GM21447 (cell line): Measurements from ENCODE around the gene IQCK.
"Not testable (repeated sequence)": the region's sequence is repeated elsewhere in the genome, so short reads cannot be mapped to it uniquely, and the experiment has no call there.

Experiments
- ATAC-seq: cut with Tn5 transposase; IDR thresholded peaks from one replicate; pipeline ENCODE4 v1.9.1; 2021; ENCODE audit not compliant: unreplicated experiment

The IQCK gene

DNA sequence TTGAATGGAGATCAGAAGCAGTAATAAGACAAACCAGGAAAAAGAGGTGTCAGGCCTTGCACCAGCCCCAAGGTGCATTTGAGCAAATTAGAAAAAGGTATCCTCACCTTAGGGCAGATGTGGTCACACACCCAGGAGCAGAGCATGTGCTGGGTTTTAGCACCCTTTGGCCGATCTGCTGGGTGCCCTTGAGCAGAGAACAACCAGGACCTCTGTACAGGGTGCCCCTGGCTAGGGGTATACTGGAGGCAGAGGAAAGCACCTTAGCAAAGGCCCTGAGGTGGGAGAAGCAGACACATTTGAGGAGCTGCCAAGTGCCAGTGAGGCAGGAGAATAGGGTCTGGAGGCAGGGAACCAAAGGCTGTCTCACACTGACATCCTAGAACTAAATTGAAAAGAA, 67.0 kb downstream of the IQCK start:
- no peak for ATAC-seq

GRCh38 chr16:19785512-19786130, 67.5 kb downstream of the IQCK start:
- ATAC-seq: no peak

- ATAC-seq: not testable (repeated sequence)
These were observed 83.3 kb downstream of the IQCK start for GRCh38 chr16:19801369-19801768.

- ATAC-seq: not testable (repeated sequence)
These were observed 83.8 kb downstream of the IQCK start for GRCh38 chr16:19801824-19802223.

- no peak for ATAC-seq
These were observed 84.5 kb downstream of the IQCK start for GRCh38 chr16:19802612-19803011.

GRCh38 chr16:19804538-19805323, 86.7 kb downstream of the IQCK start:
- ATAC-seq: no peak

- no peak for ATAC-seq
These were observed 87.5 kb downstream of the IQCK start for GRCh38 chr16:19805459-19806162.

- no peak for ATAC-seq
These were observed 90.1 kb downstream of the IQCK start for GRCh38 chr16:19808061-19808641.

DNA sequence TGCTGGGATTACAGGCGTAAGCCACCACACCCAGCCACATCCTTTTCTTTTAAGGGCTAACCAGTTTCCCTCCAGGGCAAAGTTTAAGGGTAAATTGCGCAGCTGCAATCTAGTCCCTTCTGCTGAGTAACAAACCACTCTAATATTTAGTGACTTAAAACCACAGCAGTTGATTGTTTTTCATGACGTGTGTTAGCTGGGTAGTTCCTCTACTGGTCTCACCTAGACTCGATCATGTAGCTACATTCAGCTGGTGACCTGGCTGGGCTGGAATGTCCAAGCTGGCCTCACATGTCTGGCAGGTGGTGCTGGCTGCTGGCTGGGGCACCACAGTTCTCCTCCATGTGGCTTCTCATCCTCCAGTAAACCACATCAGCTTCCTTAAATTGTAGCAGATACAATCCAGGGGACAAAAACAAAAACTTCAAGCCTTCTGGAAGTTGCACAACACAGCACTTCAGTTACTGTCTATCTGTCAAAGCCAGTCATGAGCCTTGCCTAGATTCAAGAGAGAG, 91.1 kb downstream of the IQCK start:
- ATAC-seq: no peak

DNA sequence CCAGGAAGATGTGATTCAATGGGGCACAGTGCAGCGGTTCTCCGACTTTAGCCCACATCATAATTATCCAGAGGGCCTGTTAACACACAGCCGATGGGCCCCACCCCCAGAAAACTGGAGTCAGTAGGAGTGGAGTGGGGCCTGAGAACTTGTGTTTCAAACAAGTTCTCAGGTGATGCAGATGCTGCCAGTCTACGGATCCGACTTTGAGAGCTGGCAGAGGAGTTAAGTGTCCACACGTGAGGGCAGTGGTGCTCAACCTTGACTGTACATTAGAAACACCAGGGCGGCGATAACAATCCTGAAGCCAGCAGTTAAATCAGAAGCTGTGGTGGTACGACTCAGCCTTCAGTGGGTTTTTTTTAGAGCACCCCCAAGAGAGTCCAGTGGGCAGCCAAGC, 91.6 kb downstream of the IQCK start:
- ATAC-seq: no peak

- no peak for ATAC-seq
These were observed 93.0 kb downstream of the IQCK start for GRCh38 chr16:19810817-19811731.

DNA sequence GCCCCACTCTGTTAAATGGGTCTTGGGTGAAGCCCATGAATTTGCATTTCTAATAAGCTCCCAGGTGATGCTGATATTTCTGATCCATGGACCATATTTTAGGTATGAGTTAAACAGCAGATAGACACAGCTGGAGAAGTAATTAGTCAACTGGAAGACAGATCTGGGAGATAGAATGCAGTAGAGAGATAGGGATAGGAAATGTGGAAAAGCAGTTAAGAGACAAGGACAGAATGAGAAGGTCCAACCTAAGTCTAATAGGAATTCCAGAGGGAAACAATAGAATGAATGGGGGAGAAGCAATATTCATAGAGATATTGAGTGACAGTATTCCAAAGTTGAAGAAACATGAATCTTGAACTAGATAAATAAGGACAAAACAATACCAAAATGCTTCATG, 94.9 kb downstream of the IQCK start:
- ATAC-seq: no peak

DNA sequence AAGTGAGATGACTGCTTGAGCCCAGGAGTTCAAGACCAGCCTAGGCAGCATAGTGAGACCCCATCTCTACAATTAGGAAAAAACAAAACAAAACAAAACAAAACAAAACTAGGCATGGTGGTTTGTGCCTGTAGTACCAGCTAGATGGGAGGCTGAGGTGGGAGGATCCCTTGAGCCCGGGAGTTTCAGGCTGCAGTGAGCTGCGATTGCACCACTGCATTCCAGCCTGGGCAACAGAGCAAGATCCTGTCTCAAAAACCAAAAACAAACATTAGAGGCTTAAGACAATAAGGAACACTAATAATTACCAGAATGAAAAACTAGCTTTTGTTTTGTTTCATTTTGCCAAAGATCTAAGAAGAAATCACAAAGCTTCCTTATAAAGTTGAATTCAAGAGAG, 97.3 kb downstream of the IQCK start:
- ATAC-seq: no peak

- no peak for ATAC-seq
These were observed 99.1 kb downstream of the IQCK start for GRCh38 chr16:19817122-19817521.

DNA sequence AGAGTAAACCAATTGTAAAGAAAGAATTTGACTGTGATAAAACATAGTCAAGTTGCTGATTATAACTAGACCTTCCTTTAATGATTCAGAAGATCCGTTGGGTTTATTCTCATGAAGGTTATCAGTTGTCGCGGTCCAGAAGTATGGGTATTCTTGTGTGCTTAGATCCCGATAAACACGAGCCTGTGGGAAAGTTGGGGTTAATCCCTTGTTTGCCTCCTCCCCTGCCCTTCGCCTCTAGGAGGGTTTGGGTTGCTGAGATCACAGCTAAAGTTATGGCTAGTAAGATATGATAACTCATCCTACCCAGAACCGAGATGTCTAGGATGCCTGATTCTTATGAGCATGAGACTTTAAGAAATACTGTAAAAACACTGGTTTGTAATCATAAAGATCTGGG, 99.8 kb downstream of the IQCK start:
- no peak for ATAC-seq

DNA sequence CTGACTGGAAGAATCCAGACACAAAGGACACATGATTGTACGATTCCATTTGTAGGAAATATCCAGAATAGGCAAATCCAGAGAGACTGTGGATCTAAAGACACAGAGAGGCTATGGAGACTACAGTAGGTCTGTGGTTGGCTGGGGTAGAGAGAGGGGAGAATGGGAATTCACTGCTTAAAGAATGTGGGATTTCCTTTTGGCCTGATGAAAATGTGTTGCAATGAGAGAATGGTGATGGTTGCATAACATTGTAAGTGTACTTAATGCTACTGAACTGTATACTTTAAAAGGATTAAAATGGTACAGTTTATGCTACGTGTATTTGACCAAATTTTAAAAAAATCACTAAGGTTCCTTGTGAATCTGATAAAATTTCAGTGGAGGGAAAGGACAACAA, 104.5 kb downstream of the IQCK start:
- ATAC-seq: no peak

GRCh38 chr16:19823322-19823721, 105.3 kb downstream of the IQCK start:
- ATAC-seq: no peak

DNA sequence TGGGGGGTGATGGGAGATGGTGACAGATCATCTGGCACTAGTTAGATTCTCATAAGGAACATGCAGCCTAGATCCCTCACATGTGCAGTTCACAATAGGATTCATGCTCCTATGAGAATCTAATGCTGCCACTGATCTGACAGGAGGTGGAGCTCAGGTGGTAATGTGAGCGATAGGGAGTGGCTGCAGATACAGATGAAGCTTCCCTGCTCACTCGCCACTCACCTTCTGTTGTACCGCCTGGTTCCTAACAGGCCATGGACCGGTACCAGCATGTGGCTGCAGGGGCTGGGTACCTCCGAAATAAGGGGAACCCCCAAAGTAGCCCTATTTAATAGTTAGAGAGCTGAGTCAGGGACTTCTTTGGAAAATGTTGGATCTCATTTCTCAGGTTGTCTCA, 106.1 kb downstream of the IQCK start:
- no peak for ATAC-seq

- no peak for ATAC-seq
These were observed 112.0 kb downstream of the IQCK start for GRCh38 chr16:19829844-19830692.
